OCI-LY1 (cell line): ENCODE measurements around the gene VPS11.
A peak's percentile ranks its signal among the peaks of the same experiment; 100 is the strongest.

Source experiments
- H2AFZ ChIP-seq: fragments of 200-600 bp; sonication (generic), shearing (Covaris generic); 2 replicates; pipeline ENCODE4 v1.6.0; 2014; ENCODE audit warnings: antibody characterized with exemption, mild to moderate bottlenecking, low read length
- H3F3A ChIP-seq: fragments of 200-600 bp; sonication (generic), shearing (Covaris generic); 2 replicates; pipeline ENCODE4 v1.6.0; 2014; ENCODE audit warnings: mild to moderate bottlenecking, antibody characterized with exemption, low read length, moderate library complexity; ENCODE audit not compliant: insufficient read depth
- H3K27ac ChIP-seq: fragments of 200-600 bp; sonication (generic); 2 replicates; pipeline ENCODE4 v1.5.1; 2014; ENCODE audit warnings: low read length, mixed run types, mild to moderate bottlenecking, low read depth; ENCODE audit not compliant: poor library complexity, severe bottlenecking
- H3K27me3 ChIP-seq: fragments of 200-600 bp; sonication (generic); 2 replicates; pipeline ENCODE4 v1.6.0; 2014; ENCODE audit warnings: antibody characterized with exemption, mild to moderate bottlenecking, low read length, moderate library complexity; ENCODE audit not compliant: insufficient read depth
- H3K36me3 ChIP-seq: fragments of 200-600 bp; sonication (generic); 2 replicates; pipeline ENCODE4 v1.6.1; 2014; ENCODE audit warnings: mild to moderate bottlenecking, antibody characterized with exemption, low read length, moderate library complexity, mixed read lengths; ENCODE audit not compliant: insufficient read depth
- H3K4me1 ChIP-seq: fragments of 200-600 bp; sonication (generic); 2 replicates; pipeline ENCODE4 v1.5.1; 2014; ENCODE audit warnings: mild to moderate bottlenecking, low read length, moderate library complexity; ENCODE audit not compliant: insufficient read depth, severe bottlenecking
- H3K4me2 ChIP-seq: fragments of 200-600 bp; sonication (generic), shearing (Covaris generic); 2 replicates; pipeline ENCODE4 v1.6.1; 2014; ENCODE audit warnings: low read length
- H3K4me3 ChIP-seq: fragments of 200-600 bp; sonication (generic); 2 replicates; pipeline ENCODE4 v1.5.1; 2014; ENCODE audit warnings: low read length, low read depth, mild to moderate bottlenecking, mixed read lengths; ENCODE audit not compliant: poor library complexity, severe bottlenecking
- H3K79me2 ChIP-seq: fragments of 200-600 bp; shearing (Covaris generic); 2 replicates; pipeline ENCODE4 v1.6.1; 2016; ENCODE audit warnings: mixed run types, low read length, mixed read lengths; ENCODE audit not compliant: insufficient read depth
- H3K9ac ChIP-seq: fragments of 200-600 bp; sonication (generic), shearing (Covaris generic); 2 replicates; pipeline ENCODE4 v1.6.1; 2014; ENCODE audit warnings: mild to moderate bottlenecking, low read length, mixed read lengths
- H3K9me2 ChIP-seq: fragments of 200-600 bp; sonication (generic), shearing (Covaris generic); 2 replicates; pipeline ENCODE4 v1.6.1; 2014; ENCODE audit warnings: low read depth, mild to moderate bottlenecking, low read length, mixed read lengths
- H3K9me3 ChIP-seq: fragments of 200-600 bp; shearing (Covaris generic); 2 replicates; pipeline ENCODE4 v1.6.1; 2014; ENCODE audit warnings: low read length, mixed read lengths
- H4K20me1 ChIP-seq: fragments of 200-600 bp; sonication (generic), shearing (Covaris generic); 2 replicates; pipeline ENCODE4 v1.6.0; 2016; ENCODE audit warnings: mild to moderate bottlenecking, low read length; ENCODE audit not compliant: insufficient read depth
- CTCF ChIP-seq: fragments of 200-600 bp; sonication (generic), shearing (Covaris generic); IDR thresholded peaks from 2 replicates; pipeline ENCODE4 v1.5.1; 2017; ENCODE audit warnings: mild to moderate bottlenecking, antibody characterized with exemption, low read length, moderate library complexity, mixed read lengths
- EZH2 ChIP-seq: fragments of 200-600 bp; sonication (generic), shearing (Covaris generic); IDR thresholded peaks from 2 replicates; pipeline ENCODE4 v1.8.0; 2017; ENCODE audit warnings: borderline replicate concordance, mixed run types, mild to moderate bottlenecking, antibody characterized with exemption, low read length, moderate library complexity, mixed read lengths

The VPS11 gene

DNA sequence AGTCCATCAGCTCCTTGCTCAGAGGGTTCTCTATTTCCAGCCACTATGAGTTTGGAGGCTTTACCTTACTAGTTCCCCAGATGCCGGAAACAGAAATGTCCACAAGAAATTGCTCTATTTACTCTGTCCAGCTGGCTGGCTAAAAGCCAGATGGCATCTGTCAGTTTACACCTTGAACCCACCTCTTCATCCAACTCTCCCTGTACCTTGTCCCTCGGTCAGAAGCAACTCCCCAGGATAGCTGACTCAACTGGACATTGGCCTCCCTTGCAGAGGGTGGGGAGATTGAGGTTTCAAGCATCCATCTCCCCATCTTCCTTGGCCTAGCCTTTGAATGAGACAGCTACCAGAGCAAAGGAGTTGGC, 41.2 kb downstream of the VPS11 start:
- H3K9me2 ChIP-seq: no peaks in the 10 kb centered on the region
- H3F3A ChIP-seq: no peaks in the 10 kb centered on the region; the same call in 1 of the 2 replicates
- H3K27me3 ChIP-seq: no peaks in the 10 kb centered on the region
- H2AFZ ChIP-seq: no peak overlapping the region
- no peaks in the 10 kb centered on the region for H3K9me3 ChIP-seq
- peaks cover 20% of the 10 kb centered on the region for H3K4me1 ChIP-seq
- H3K27ac ChIP-seq: peak overlapping the region; percentile 63
- H3K4me3 ChIP-seq: peak overlapping the region; percentile 98
- H3K4me2 ChIP-seq: peak overlapping the region; percentile 99
- H3K79me2 ChIP-seq: no peaks in the 10 kb centered on the region
- H3K36me3 ChIP-seq: peaks cover 29% of the 10 kb centered on the region
- no peak overlapping the region; the same call in 1 of the 2 replicates for H3K9ac ChIP-seq
- no peaks in the 10 kb centered on the region for H4K20me1 ChIP-seq
- TF ChIP-seq CTCF: no peak
- no peak for TF ChIP-seq EZH2

GRCh38 chr11:119109843-119110242, 42.2 kb downstream of the VPS11 start:
- Histone ChIP-seq H3K36me3 (peaks cover 34% of the 10 kb centered on the region), H3K4me2 (no peak overlapping the region), H3K27ac (no peak overlapping the region), H3K4me1 (peaks cover 20% of the 10 kb centered on the region), H4K20me1 (no peaks in the 10 kb centered on the region), H3K9me3 (no peaks in the 10 kb centered on the region), H3K4me3 (no peak overlapping the region), H3K27me3 (no peaks in the 10 kb centered on the region), H3K9ac (no peak overlapping the region), H3K9me2 (no peaks in the 10 kb centered on the region), H3K79me2 (no peaks in the 10 kb centered on the region), H2AFZ (no peak overlapping the region), H3F3A (no peaks in the 10 kb centered on the region)
- no peak for TF ChIP-seq EZH2
- no peak for TF ChIP-seq CTCF

DNA sequence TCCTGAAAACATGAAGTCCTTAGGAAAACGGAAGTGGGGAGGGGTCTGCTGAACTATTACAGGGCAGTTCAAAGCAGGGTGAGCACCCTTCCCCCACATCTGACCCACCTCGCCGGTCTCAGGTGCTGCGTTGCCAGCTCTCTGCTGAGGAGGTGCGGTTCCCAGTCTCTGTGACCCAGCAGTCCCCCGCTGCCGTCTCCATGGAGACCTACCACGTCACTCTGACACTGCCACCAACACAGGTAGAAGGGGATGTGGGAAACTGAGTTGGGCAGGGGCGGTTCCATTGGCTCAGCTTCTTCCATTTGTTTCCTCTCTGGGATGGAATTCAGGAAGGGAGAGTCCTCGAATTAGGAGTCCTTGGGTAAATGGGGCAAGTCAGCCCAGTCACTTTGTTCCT, 42.8 kb downstream of the VPS11 start:
- Histone ChIP-seq H4K20me1 (no peaks in the 10 kb centered on the region), H3K4me3 (no peak overlapping the region), H3K36me3 (peaks cover 38% of the 10 kb centered on the region), H3K9me2 (no peaks in the 10 kb centered on the region), H3K27me3 (no peaks in the 10 kb centered on the region), H3K9me3 (no peaks in the 10 kb centered on the region), H3K27ac (no peak overlapping the region), H3K4me2 (no peak overlapping the region), H3F3A (no peaks in the 10 kb centered on the region), H3K4me1 (peaks cover 20% of the 10 kb centered on the region), H3K9ac (no peak overlapping the region), H3K79me2 (no peaks in the 10 kb centered on the region), H2AFZ (no peak overlapping the region)
- TF ChIP-seq CTCF (no peak), EZH2 (no peak)
